Measurements from ENCODE around the gene STRA8.

DNA sequence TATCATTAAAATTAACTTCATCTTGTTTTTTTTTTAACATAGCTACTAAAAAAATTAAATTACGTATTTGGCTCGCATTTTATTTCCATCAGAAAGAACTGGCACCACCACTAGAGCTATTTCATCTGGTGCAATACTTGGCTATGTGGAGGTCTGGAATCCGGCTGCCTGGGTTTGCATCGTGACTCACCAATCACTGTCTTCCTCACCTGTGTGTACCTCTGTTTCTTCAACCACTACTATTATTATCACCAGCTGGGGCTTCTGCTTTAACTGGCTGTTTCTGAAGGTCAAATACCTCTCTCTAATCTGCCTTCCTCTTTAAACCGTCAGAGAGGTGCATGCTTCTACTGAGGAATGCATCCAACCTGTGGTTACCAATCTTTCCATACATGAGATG, 28.8 kb upstream of the STRA8 start:
- TF ChIP-seq POLR2AphosphoS5 (IDR thresholded peaks at IDR 0.05) = no peak
- no peak for TF ChIP-seq EP300 (IDR thresholded peaks at IDR 0.05)
